AG09309 (cell line): ENCODE data around the gene ANKRD31.
"Not testable (repeated sequence)": the region's sequence is repeated elsewhere in the genome, so short reads cannot be mapped to it uniquely, and the experiment has no call there.

Experiments
- DNase-seq: peaks from one replicate; pipeline ENCODE4 v3.0.0-alpha.2; 2010; ENCODE audit warnings: low read depth
- H3K4me3 ChIP-seq: 2 replicates; pipeline ENCODE4 v1.5.1; 2011; ENCODE audit warnings: mild to moderate bottlenecking, low read depth, low read length, moderate library complexity; ENCODE audit not compliant: control insufficient read depth
- TF ChIP-seq, protein P1 (sequence below): IDR thresholded peaks from 2 replicates; pipeline ENCODE4 v1.5.1; 2011; ENCODE audit warnings: mild to moderate bottlenecking, low read depth, low read length, inconsistent platforms; ENCODE audit not compliant: insufficient read depth, control insufficient read depth; ENCODE audit errors: missing control alignments

Gene ANKRD31

DNA sequence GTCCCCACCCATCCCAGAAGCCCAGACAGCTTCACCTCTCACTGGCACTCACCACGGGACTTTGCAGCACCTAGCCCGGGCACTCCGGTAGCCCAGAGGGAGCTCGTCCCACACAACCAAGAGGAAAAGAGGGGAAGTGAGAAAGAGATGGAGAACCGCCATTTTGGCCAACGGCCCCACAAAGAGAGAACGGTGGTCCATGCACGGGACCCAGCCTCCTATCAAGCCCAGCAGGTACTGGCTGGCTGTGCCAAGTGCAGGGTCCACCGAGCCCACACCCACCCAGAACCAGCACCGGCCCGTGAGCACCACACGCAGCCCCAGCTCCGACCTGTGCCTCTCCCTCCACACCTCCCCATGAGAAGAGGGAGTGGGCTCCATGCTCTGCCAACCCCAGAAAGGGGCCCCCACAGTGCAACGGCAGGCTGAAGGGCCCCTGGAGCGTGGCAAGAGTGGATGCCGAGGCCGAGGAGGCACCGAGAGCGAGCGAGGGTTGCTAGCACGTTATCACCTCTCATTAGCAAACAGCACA, 105.8 kb downstream of the ANKRD31 start:
- DNase-seq: no peak
- H3K4me3 ChIP-seq: no peak overlapping the region
- TF ChIP-seq, protein P1, sequence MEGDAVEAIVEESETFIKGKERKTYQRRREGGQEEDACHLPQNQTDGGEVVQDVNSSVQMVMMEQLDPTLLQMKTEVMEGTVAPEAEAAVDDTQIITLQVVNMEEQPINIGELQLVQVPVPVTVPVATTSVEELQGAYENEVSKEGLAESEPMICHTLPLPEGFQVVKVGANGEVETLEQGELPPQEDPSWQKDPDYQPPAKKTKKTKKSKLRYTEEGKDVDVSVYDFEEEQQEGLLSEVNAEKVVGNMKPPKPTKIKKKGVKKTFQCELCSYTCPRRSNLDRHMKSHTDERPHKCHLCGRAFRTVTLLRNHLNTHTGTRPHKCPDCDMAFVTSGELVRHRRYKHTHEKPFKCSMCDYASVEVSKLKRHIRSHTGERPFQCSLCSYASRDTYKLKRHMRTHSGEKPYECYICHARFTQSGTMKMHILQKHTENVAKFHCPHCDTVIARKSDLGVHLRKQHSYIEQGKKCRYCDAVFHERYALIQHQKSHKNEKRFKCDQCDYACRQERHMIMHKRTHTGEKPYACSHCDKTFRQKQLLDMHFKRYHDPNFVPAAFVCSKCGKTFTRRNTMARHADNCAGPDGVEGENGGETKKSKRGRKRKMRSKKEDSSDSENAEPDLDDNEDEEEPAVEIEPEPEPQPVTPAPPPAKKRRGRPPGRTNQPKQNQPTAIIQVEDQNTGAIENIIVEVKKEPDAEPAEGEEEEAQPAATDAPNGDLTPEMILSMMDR: no peak

- H3K4me3 ChIP-seq: no peak overlapping the region
- TF ChIP-seq, protein P1: no peak
These were observed 119.8 kb downstream of the ANKRD31 start for GRCh38 chr5:75116856-75117255.

DNA sequence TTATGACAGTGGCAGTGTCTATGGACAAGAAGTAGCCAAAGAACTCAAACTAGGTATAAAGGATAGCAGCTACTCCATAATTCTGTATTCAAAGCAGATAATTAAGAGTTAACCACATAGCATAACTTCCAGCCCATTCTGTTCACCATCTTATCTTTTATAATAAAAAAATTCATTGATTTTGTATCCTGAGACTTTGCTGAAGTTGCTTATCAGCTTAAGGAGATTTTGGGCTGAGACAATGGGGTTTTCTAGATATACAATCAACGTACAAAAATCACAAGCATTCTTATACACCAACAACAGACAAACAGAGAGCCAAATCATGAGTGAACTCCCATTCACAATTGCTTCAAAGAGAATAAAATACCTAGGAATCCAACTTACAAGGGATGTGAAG, 122.4 kb downstream of the ANKRD31 start:
- not testable (repeated sequence) for H3K4me3 ChIP-seq, DNase-seq

More at GRCh38 chr5:75116856-75117255, 119.8 kb downstream of the ANKRD31 start:
- no peak for DNase-seq

DNA sequence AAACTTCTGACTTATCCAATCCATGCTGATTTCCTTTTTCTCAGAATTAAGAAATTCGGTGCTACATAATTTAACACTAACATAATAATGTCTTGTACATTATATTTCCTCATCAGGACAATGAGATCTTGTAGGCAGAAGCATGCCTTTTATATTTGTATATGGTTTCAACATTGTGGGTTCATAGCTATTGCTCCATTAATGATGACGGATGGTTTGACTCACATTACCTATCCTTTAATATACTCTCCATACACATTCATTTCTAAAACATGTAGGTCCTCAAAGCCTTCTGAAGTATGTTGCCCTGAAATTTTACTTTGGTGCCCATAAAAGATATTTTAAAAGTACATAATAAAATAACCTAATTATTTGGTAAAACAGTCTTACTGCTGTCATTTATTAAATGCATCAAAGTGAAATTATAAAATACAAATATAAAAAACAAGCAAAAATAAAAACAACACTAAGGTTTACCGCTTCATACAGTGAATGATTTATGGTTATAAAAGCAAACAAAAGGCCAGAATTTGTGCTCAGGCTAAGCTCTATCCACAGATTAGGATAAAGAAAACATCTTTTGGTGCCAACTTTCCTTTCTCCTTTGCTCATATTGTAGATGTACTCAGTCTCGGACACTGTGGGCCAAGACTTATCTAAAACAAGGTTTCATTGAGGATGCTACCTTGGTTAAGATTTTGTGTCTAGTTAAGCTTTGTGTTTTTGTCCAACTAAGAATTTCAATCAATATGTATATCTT, 123.1 kb downstream of the ANKRD31 start:
- H3K4me3 ChIP-seq: no peak overlapping the region
- TF ChIP-seq, protein P1: no peak
- no peak for DNase-seq

- H3K4me3 ChIP-seq: no peak overlapping the region
- no peak for DNase-seq
- TF ChIP-seq, protein P1: no peak
These were observed 127.6 kb downstream of the ANKRD31 start for GRCh38 chr5:75108931-75109596.

- no peak for DNase-seq
These were observed 128.2 kb downstream of the ANKRD31 start for GRCh38 chr5:75108515-75108914.

GRCh38 chr5:75095956-75096355, 140.7 kb downstream of the ANKRD31 start:
- not testable (repeated sequence) for H3K4me3 ChIP-seq, DNase-seq

More at GRCh38 chr5:75108515-75108914, 128.2 kb downstream of the ANKRD31 start:
- no peak overlapping the region for H3K4me3 ChIP-seq
- TF ChIP-seq, protein P1: no peak

DNA sequence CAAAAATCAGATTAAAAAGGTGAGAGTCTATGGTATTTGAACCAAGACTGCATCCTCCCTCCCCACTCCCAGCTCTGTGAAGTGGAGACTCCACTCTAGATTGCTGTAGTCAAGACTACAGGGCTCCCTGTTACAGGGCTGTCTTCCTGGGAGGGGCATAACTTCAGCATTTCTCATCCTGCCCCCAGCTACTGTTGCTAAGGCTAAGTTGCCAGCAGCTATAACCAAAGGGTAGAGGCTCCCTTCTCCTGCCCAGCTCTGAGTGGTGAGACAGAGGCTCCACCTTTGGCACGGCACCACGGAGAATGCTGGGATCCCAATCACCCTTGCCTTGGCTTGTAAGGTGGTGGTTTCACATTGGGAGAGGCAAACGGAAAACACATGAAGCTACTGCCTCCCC, 145.1 kb downstream of the ANKRD31 start:
- no peak for DNase-seq
- TF ChIP-seq, protein P1: no peak
- no peak overlapping the region for H3K4me3 ChIP-seq
